ENCODE measurements around the gene CFAP99. TPM values are rescaled to one million over a fixed set of nuclear protein-coding genes. Genes with fewer than 3 reads are reported as not detected.

CFAP99 gene
- total and polyA plus RNA-seq, 9 of the 15 experiments (the other 6 are each of a cell fraction or from before 2014, with no cell fraction given): 0.07 to 0.18 (median 0.09) TPM; not detected in 6

DNA sequence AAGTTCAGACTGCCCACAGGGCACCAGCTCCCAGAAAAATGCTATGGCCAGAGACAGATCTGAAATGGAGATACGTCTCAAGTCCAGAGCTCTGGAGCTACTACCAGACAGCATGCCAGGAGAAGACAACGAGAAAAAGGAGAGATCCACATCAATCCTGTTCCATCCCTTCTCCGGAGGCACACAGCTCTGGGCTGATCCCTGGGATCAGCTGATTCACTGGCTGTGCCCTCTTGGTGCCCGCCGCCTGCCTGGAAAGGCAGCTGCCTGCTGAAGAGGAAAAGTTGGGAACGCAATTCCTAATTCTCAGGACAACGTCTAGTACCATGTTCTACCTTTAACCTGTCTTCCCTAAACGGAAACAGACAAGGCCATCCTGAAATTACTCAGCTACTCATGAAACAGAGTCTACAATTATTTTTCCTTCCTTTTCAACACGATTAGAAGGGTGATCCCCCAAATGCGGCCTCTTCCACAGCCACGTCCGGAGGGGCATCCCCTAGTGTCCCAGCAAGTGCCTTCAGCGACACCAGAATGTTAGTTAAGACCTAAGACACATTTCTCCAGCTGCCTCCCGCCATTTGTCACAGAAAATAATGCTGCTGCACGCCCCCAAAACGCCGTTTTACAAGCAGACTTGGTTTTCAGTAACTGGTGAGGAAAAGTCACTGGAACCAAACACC is 2.7 kb upstream of the CFAP99 start:
- no peaks in the 10 kb centered on the region; a peak in 1 of 5 replicates for H3K27me3 ChIP-seq (ENCODE audit: control insufficient read depth in 2 of 2, insufficient read depth in 2 of 2, low read length in 2 of 2)
- peak overlapping the region; percentile 83 for H3K4me2 ChIP-seq (ENCODE audit: insufficient read depth, low read length)
- no peaks in the 10 kb centered on the region; the same call in 1 of the 2 replicates for H4K20me1 ChIP-seq (replicated peaks; ENCODE audit: control insufficient read depth, insufficient read depth, low read length)
- no peaks in the 10 kb centered on the region for H3K9me1 ChIP-seq (ENCODE audit: control insufficient read depth, insufficient read depth, low read length)
- TSS peak; percentile 28 for BruUV-seq (replicated peaks)
- peaks cover 59 to 74% of the 10 kb centered on the region in 2 experiments for H3K4me1 ChIP-seq (replicated peaks in 1 of 2; ENCODE audit: control insufficient read depth in 2 of 2, insufficient read depth in 2 of 2, low read length in 2 of 2)
- DNase-seq (ENCODE audit: extremely low read depth in 1 of 4, low spot score in 3 of 4) (no peak), ATAC-seq (no peak), FAIRE-seq (peak; percentile 26)
- CTCF ChIA-PET (ENCODE audit: low intra/inter-chr PET ratio): no interaction called here
- peak overlapping the region; percentile 60 to 91 for H3K9ac ChIP-seq (ENCODE audit: insufficient read depth in 1 of 2, low read depth in 2 of 2, low read length in 2 of 2)
- H3K9me3 ChIP-seq (replicated peaks; ENCODE audit: control insufficient read depth, insufficient read depth, low read depth, low read length): no peaks in the 10 kb centered on the region
- peak overlapping the region; percentile 74 for H3K27ac ChIP-seq (ENCODE audit: extremely low read depth, low read depth, low read length)
- peak overlapping the region; percentile 80 for H2AFZ ChIP-seq (ENCODE audit: low read depth, low read length)
- intact Hi-C loops (cut with micrococcal nuclease): loop anchor here (2.0 to 10.0 kb wide), 5 partner anchors 13 to 544 kb away; partner anchors contain the start of genes HAUS3, MXD4, NSD2 and POLN
- H3K79me2 ChIP-seq (ENCODE audit: control insufficient read depth, insufficient read depth, low read length): peaks cover 74% of the 10 kb centered on the region
- H3K36me3 ChIP-seq (ENCODE audit: control insufficient read depth, insufficient read depth, low read length): no peaks in the 10 kb centered on the region
- POLR2A ChIA-PET: interaction anchor here (0.5 to 1.9 kb wide), 15 partner anchors 9 to 616 kb away, joined by 3 to 7 read pairs (median 3); no protein-coding TSS in a partner anchor
- in situ Hi-C loops (cut with MboI): no loop called here
- WGBS (ENCODE audit: insufficient coverage, low coverage, missing lambda C conversion rate): 16% methylated on average over 15 of the region's 17 CpGs
- peak overlapping the region; percentile 57 for H3K4me3 ChIP-seq
- TF ChIP-seq ELF4 (CRISPR knock-in tag; IDR thresholded peaks at IDR 0.05): no peak
- TF ChIP-seq CCNT2 (IDR thresholded peaks at IDR 0.05; ENCODE audit: borderline replicate concordance, extremely low read depth, insufficient read length, low read depth, low read length): no peak
- TF ChIP-seq SAFB (IDR thresholded peaks at IDR 0.05; ENCODE audit: borderline replicate concordance, low read depth, low read length): no peak
- no peak for TF ChIP-seq ARHGAP35 (IDR thresholded peaks at IDR 0.05; ENCODE audit: partially characterized antibody)
- TF ChIP-seq ETV5 (CRISPR knock-in tag; IDR thresholded peaks at IDR 0.05; ENCODE audit: low read depth): no peak
- no peak for TF ChIP-seq ZNF507 (tag; conservative IDR thresholded peaks at IDR 0.05)
- TF ChIP-seq, protein P1, sequence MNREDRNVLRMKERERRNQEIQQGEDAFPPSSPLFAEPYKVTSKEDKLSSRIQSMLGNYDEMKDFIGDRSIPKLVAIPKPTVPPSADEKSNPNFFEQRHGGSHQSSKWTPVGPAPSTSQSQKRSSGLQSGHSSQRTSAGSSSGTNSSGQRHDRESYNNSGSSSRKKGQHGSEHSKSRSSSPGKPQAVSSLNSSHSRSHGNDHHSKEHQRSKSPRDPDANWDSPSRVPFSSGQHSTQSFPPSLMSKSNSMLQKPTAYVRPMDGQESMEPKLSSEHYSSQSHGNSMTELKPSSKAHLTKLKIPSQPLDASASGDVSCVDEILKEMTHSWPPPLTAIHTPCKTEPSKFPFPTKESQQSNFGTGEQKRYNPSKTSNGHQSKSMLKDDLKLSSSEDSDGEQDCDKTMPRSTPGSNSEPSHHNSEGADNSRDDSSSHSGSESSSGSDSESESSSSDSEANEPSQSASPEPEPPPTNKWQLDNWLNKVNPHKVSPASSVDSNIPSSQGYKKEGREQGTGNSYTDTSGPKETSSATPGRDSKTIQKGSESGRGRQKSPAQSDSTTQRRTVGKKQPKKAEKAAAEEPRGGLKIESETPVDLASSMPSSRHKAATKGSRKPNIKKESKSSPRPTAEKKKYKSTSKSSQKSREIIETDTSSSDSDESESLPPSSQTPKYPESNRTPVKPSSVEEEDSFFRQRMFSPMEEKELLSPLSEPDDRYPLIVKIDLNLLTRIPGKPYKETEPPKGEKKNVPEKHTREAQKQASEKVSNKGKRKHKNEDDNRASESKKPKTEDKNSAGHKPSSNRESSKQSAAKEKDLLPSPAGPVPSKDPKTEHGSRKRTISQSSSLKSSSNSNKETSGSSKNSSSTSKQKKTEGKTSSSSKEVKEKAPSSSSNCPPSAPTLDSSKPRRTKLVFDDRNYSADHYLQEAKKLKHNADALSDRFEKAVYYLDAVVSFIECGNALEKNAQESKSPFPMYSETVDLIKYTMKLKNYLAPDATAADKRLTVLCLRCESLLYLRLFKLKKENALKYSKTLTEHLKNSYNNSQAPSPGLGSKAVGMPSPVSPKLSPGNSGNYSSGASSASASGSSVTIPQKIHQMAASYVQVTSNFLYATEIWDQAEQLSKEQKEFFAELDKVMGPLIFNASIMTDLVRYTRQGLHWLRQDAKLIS (CRISPR knock-in tag; IDR thresholded peaks at IDR 0.05): peak; percentile 67; the same call in 1 of the 2 replicates
- TF ChIP-seq MTA1 (IDR thresholded peaks at IDR 0.05; ENCODE audit: borderline replicate concordance): no peak
- TF ChIP-seq, protein P2, sequence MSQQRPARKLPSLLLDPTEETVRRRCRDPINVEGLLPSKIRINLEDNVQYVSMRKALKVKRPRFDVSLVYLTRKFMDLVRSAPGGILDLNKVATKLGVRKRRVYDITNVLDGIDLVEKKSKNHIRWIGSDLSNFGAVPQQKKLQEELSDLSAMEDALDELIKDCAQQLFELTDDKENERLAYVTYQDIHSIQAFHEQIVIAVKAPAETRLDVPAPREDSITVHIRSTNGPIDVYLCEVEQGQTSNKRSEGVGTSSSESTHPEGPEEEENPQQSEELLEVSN (IDR thresholded peaks at IDR 0.05; ENCODE audit: borderline replicate concordance in 1 of 2, extremely low read depth in 1 of 2, insufficient read depth in 1 of 2, insufficient read length in 1 of 2, low read depth in 1 of 2, low read length in 1 of 2, poor library complexity in 1 of 2, severe bottlenecking in 1 of 2): no peak
- 0 out of 2 replicates have a peak, but pooled peaks have one; percentile 1 for TF ChIP-seq RNF2 (IDR thresholded peaks at IDR 0.05)
- no peak for TF ChIP-seq POLR2A (conservative IDR thresholded peaks at IDR 0.05)
- peak; percentile 78; the same call in 1 of the 2 replicates for TF ChIP-seq PREB (CRISPR knock-in tag; IDR thresholded peaks at IDR 0.05)
- no peak for TF ChIP-seq GTF2A2 (tag; IDR thresholded peaks at IDR 0.05)
- TF ChIP-seq SP2 (IDR thresholded peaks at IDR 0.05; ENCODE audit: extremely low read depth, low read depth, low read length, poor library complexity, severe bottlenecking): no peak

Data from K562 (cell line).